DMS153 (cell line): ENCODE results near the gene LARP7.
A peak's percentile ranks its signal among the peaks of the same experiment; 100 is the strongest.
"Not testable (repeated sequence)": the region's sequence is repeated elsewhere in the genome, so short reads cannot be mapped to it uniquely, and the experiment has no call there.

Experiments used
- DNase-seq: peaks from one replicate; lab custom pipeline; 2025; lab: John Stamatoyannopoulos, UW

The LARP7 gene

DNA sequence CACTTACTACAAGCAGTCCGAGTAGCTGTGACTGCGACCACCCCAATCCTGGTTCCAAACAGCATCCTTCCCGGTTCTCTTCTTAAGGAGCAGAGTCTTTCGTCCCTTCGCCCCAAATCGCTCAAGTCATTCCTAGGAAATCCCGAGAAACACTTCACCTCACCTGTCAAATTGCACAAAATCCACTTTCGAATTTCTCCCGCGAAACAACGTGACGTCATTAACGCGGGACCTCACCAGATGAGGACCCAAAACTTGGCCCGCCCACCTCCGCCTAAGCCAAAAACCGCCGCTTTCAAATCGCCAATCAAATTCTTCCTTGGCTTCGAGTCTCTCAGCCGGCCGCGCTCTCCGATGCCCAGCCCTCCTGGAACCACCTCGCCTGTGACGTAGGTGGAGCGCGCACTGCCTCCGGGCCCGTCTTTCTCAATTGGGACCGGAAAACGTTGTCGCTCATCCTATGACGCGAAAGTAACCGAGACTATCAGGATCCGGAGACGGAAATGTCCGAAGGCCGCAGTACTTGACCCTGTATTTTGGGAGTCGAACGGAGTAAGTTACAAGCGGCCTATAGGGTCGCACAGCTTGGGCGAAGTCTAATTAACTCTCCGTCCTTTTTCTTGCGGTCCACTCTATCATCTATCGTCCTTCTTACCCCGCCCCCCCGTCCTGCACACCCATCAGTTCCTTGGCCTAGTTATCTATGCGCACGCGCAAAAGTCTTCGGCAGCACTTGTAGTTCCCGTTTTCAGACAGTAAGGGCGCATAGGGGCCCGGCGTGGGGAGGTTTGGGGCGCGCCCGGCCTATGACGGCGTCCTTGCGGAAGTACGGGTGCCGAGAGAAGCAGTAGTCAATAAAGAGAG is at the start of gene LARP7, which contains the start of gene ZGRF1:
LARP7 (plus strand) TSS at position 456 of the 864 bp plus-strand sequence. CDS start 7,527 bp downstream, outside the sequence.
ZGRF1 (minus strand) TSS at position 222 of the 864 bp plus-strand sequence. CDS start 3,733 bp downstream, outside the sequence.
- DNase-seq, result peak; percentile 99

DNA sequence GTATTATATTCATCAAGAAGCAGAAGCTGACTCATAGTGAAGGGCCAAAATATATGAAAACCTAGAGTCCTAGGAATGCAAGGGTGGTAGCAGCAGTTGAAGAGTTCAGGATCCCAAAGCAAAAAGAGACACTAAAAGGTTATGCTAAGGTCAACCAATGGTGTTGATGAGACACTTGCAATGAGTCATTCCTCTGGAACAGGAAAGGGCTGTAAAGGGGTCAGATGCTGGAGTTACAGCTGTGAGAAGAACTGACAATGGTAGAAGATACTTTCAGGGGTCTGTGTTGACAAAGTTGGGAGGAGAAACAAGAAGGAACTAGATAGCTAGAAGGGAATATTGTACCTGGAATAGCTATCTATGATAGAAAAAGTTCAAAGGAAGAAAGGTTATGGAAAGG is 47.7 kb upstream of the LARP7 start:
- DNase-seq, result no peak

DNA sequence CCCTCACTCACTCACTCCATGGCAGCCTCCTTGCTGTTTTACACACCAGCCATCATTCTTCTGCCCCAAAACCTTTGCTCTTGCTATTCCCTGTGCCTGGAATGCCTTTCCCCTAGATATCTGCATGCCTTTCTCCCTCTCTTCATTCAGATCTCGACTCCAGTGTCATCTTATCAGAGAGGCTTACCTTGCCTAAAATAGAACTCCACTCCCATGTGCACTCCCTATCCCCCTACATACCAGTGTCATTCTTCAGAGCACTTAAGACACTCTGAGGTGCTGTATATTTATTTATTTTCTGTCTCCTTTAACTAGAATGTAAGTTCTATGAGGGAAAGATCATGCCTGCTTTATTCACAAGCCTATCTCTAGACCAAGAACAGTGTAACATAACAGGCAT is 45.4 kb upstream of the LARP7 start:
- no peak for DNase-seq

DNA sequence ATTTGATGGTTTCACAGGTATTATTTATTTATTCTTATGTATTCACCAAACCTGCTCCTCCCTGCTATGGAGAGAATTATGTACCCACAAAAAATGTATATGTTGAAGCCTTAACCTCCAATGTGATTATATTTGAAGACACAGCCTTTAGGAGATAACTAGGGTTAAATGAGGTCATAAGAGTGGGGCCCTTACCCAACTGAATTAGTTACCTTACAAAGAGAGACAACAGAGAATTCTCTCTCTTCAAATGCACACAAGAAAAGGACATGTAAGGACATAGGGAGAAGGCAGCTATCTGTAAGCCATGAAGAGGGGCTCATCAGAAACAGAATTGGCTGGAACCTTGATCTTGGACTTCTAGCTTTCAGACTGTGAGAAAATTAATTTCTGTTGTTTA is 44.2 kb upstream of the LARP7 start:
- no peak for DNase-seq

DNA sequence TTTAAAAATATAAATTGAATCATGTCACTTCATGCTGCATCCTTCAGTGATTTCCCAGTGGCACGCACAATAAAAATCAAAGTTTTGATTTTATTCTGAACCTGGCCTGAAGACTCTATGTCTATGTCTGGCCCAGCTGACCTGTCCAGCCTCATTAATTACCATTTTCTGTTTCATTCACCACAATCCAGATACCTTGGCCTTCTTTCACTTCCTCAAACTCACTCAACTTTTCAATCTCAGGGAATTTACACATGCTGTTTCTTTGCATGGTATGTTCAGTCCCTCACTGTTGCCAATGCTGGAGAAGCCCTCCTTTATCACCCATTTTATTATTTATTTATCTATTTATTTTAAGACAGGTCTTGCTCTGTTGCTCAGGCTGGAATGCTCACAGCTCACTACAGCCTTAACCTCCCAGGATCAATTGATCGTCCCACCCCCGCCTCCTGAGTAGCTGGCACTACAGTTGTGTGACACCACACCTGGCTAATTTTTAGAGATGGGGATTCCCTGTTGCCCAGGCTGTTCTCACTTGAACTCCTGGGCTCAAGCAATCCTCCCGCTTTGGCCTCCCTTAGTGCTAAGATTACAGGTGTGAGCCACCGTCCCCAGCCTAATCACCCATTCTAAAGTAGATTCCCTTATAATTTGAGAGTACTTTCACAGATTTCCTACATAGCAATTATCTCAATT is 43.4 kb upstream of the LARP7 start:
- DNase-seq, result no peak

DNA sequence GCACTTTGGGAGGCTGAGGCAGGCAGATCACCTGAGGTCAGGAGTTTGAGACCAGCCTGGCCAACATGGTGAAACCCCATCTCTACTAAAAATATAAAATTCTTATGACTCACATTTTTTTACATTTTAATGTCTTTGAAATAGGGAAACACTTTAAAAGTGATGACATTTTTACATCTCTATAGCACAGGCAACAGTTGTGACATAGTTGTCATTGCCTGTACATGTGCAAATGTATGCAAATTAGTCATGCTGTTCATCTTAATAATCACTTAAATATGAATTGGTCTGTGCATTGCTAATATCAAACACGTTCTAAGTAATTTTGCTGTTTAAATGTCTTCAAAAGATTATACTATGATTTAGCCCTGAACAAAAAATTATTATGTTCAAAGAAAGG is 42.0 kb upstream of the LARP7 start:
- no peak for DNase-seq

DNA sequence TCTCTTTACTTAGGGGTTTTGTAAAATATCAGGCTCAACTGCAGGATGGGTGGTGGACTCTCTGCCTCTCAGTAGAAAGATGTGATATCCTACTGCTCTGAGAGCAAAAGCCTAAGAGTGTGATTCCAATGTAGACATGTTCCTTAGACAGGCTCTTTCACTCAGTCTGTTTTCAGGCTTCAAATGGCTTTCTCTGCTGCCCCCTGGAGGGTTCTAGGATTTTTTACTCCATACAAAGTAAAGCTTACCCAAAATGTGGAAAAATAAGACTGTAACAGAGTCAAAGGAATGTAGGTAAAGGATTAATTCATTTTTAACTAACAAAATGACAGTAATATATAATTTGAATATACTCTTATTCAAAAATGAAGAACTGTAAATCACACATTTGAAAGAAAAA is 32.4 kb upstream of the LARP7 start:
- DNase-seq, result no peak

DNA sequence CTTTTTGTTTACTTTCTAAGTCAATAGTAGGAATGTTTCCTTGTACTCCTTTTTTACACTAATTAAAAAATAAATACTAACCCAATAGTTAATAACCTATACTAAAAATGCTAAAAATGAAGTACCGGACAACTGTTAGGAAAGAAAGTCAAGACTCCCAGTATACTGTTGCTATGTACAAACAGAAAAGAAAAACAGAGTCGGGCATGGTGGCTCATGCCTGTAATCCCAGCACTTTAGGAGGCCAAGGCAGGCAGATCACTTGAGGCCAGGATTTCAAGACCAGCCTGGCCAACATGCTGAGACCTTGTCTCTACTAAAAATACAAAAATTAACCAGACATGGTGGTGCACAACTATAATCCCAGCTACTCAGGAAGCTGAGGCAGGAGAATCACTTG is 24.1 kb upstream of the LARP7 start:
- DNase-seq, result not testable (repeated sequence)

DNA sequence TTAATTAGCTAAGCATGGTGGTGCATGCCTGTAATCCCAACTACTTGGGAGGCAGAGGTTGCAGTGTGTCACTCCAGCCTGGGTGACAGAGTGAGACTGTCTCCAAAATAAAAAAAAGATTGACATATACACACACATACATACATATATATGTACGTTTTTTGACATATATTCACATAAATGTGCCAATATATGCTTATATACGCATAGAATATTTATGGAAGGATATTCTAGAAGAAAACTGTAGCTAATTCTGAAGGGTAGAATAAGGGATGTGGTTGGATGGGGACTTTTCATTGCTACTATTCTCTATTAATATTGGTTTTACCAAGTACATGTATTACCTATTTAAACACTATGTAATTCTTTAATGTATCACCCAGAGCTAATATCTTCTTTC is 20.0 kb upstream of the LARP7 start:
- DNase-seq, result no peak

DNA sequence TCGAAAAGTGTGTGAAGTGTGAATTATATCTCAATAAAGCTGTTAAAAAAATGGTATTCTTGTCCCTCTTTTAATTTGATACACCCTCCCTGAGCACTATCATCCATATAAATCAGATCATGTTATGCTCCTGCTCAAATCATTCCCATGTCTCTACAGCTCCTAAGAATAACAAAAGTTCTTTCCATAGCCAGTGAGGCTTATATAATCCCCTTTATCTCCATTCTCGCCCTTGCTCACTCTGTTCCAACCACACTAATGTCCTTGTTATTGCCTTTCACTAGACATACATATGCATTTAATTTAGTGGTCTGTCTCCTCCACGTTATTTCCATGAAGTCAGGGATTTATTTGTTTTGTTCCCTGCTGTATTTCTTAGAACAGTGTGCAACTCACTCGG is 10.7 kb upstream of the LARP7 start:
- DNase-seq, result no peak

DNA sequence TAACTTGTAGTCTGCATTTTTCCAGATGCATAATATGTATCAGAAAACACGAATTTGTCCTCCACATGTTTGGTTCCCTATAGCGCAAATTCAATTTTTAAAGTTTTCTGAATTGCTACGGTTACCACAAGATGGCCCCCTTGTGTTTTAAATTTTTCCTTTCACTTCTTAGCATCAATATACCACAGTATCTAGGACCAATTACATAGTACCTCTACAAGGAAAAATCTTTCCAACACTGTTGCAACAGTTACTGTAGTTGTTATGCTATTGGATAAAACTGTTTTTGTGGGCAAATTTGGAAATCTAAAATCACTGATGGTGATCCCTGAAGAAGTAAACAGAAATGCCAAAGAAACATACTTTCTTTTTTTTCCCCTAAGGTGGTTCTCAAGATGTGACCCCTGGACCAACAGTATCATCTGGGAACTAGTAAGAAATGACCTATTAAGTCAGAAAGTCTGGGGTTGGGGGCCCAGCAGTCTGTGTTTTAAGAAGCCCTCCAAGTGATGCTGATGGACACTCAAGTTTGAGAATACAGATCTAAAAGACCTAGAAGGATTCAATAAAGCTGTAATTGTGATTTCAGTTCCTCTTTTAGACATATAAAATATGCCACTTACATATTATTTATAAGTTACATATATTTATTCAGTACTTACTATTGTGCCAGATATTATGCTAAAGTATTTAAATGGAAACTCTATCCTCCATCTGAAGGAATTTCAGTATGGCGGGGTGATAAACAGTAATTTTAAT is 3.3 kb upstream of the LARP7 start:
- peak; percentile 9 for DNase-seq

DNA sequence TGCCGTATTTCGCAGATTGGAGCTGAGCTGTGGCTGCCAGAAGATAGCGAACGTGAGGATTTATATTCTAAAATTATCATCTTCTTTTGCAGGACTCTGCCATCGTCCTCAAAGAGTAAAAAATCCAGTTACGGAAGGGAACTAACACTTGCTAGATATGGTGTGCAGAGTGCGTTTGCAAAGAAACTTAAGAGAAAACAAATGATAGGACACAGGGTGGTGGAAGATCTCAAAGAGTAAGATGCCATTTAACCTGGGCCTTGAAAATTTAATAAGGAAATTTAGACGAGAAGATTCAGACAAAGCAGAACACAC is 566 bp downstream of the LARP7 start:
- DNase-seq, result no peak

DNA sequence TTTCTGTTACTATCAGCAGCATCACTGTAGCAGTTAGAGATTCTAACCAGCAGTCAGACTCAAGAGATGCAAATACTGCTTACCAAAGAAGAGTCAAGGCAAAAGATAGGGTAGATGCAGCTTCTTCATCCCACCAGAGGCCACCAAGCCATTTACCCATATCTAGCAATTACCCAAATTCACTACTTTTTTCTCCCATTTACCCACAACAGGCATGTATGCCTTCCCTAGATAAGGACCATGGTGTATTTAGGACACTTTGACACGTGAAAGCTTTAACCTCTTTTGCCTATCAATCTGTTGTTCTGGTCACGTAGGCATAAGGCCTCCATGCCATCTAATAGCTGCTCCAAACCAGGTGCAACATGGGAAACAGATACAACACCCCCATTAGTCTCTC is 5.6 kb downstream of the LARP7 start:
- DNase-seq, result no peak

DNA sequence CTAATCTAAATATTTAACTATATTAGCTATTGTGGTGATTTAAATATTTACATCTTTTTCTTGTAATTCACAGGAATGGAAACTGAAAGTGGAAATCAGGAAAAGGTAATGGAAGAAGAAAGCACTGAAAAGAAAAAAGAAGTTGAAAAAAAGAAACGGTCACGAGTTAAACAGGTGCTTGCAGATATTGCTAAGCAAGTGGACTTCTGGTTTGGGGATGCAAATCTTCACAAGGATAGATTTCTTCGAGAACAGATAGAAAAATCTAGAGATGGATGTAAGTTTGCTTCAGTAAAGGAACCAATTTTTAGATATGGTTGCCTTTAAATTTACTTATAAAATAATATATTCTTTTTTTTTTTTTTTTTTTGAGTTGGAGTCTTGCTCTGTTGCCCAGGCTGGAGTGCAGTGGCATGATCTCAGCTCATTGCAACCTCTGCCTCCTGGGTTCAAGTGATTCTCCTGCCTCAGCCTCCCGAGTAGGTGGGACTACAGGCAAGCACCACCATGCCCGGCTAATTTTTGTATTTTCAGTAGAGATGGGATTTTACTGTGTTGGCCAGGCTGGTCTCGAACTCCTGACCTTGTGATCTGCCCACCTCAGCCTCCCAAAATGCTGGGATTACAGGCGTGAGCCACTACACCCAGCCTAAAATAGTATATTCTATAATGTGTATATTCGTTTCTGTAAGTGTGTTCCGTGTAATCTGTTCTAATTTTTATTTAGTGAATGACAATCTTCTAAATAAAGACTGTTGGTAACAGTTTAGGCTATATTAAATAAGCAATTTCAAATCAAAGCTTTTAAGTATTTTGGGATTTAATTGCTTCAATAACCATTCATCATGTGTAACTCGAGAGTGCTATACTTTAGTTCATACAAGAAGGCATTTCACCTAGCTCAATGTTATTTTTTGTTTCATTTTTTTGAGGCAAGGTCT is 7.9 kb downstream of the LARP7 start:
- DNase-seq, result not testable (repeated sequence)

DNA sequence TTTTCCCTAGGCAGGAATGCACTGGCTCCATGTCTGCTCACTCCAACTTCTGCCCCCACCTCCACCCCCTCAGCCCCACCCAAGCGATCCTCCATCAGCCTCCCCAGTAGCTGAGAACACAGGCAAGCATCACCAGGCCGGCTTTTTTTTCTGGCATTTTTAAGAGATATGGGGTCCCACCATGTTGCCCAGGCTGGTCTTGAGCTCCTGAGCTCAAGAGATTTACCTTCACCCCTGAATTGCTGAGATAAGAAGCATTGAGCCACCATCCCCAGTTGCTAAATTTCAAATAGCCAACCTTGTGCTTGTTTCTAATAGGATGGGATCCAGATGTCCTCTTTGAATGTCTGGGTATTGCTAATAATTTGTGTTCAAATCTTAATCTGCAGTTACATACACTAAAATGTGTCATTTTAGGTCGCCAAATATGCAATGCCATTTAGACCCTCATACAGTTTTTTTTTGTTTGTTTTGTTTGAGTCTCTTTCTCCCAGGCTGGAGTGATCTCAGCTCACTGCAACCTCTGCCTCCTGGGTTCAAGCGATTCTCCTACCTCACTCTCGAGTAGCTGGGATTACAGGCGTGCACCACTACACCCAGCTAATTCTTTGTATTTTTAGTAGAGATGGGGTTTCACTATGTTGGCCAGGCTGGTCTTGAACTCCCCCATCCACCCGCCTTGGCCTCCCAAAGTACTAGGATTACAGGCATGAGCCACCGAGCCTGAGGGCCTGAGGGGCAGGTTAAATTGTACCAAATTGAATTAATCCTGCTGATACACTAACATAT is 8.8 kb downstream of the LARP7 start:
- no peak for DNase-seq

DNA sequence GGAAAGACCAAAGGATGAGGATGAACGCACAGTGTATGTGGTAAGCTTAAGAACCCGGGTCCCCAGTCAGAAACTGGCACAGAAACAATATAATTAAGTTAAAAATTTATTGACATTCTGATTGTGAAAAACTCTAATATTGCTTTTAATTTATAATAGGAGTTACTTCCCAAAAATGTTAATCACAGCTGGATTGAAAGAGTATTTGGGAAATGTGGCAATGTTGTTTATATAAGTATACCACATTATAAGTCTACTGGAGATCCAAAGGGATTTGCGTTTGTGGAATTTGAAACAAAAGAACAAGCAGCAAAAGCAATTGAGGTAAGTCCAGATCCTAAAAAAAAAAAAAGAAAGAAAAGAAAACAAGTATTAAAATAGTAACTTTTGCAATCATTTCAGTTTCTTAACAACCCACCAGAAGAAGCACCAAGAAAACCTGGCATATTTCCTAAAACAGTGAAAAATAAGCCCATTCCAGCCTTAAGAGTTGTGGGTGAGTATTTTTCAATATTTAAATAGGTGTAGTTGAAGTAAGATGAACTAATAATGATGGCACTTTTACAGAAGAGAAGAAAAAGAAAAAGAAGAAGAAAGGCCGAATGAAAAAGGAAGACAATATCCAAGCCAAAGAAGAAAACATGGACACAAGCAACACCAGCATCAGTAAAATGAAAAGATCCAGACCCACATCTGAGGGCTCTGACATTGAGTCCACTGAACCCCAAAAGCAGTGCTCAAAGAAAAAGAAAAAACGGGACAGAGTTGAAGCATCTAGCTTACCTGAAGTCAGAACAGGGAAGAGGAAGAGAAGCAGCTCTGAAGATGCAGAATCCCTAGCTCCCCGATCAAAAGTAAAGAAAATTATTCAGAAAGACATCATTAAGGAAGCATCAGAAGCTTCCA is 9.9 kb downstream of the LARP7 start:
- no peak for DNase-seq

DNA sequence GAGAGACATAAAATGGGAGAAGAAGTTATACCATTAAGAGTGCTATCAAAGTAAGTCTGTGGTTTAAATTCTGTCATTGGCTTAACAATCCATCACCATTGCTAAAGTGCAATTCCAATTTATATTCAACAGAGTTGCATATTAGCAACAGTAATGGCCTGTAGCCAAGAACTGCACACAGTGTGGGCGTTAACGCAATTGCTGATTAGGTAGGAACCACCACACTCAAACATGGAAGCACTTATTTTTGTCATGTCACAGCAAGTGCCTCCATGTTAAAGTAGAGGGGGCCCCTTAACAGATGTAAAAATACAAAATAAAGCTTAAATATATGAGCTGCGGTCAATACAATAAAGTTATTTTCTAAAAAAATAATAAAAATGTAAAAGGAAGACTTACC is 10.8 kb downstream of the LARP7 start:
- no peak for DNase-seq

DNA sequence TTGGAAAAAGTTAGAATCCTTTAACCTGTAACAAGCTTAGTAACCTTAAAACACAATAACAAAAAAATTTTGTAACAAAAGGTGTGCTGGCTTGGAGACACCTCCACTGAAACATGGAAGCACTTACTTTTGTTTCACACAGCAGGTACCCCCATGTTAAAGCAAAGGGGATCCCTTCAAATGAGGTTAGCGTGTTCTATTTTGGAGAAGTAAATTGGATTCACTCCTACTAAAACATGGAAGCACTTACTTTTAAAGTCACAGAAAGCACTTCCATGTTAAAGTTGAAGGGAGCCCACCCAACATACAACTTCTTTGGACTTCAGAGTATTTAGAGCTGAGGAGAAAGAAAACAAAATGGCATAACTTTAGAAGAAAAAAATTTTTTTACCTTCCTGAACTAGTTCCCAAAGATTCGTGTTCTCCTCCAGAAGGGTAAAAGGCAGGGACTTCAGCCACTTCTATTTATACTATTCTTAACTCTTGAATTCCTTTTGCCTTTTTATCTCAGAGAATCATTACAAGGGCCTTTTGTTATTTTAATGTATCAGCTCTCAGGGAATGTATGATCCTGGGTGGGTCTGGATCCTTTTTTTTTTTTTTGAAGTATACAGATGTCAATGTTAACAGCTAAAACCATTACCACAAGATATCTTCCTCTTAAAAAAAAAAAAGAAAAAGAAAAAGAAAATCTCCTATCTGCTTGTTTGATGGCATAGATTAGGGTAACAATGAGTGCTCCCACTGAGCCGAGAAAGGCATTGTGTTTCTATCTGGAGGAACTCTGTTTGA is 11.5 kb downstream of the LARP7 start:
- DNase-seq, result no peak

DNA sequence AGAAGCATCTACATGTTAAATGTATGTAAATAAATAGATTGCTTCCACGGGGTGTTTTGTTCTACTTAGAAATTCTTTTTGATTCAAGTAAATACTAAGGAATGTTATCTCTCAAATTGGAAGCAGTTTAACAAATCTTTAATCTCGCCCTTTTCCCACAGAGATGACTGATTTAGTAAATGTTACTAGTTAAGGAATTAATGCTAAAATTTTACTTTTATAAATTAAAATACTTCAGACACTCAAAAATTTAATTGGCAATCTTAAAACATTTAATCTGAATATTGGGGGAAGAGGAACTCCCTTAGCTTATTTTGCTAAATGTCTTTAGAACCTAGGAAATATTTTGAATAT is 12.1 kb downstream of the LARP7 start:
- no peak for DNase-seq
